ENCODE measurements around the gene CD300LD.

DNA sequence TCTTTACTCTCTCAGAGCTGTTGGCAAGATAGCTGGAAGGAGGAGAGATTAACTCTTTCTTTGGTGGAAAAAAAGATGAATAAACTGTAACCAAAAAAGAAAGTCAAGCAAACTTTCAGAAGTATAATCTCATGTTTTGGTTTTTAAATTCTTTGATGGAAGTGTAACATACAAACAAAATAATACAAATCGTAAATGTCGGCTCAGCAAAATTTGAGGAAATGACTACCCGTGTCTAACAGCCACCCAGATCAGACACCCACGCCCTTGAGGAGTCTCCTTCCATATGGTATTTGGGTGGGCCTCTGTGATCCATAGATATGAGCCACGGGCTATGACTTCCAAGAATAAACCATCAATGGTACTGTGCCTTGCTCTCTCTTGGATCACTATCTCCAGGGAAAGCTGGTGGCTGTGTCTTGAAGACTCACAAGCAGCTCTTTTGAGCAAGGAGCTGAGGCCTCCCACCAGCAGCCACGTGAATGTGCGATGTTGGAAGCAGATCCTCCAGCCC lies 36.6 kb downstream of the CD300LD start:
- no peak for TF ChIP-seq CTCF (IDR thresholded peaks at IDR 0.05)
- no peak for TF ChIP-seq POLR2AphosphoS5 (IDR thresholded peaks at IDR 0.05)
